HEK293T (cell line): ENCODE results near the gene PDIA5.

Source experiments
- CTCF ChIA-PET: fragments of 350-600 bp; formaldehyde crosslinking; extraction: SDS; loops from one replicate; lab custom pipeline; 2021; ENCODE audit warnings: antibody characterized with exemption, inconsistent platforms; lab: Yijun Ruan, JAX
- POLR2A ChIA-PET: fragments of 350-600 bp; formaldehyde crosslinking; extraction: SDS; loops from one replicate; lab custom pipeline; 2020; ENCODE audit warnings: antibody characterized with exemption, inconsistent platforms; lab: Yijun Ruan, JAX
- DNase-seq: peaks from one replicate; pipeline ENCODE4 v3.0.0; 2012; ENCODE audit warnings: mixed read lengths; ENCODE audit errors: extremely low spot score
- ARNT ChIP-seq: fragments of 450-650 bp; IDR thresholded peaks from 2 replicates; pipeline ENCODE4 v1.6.1; 2017; ENCODE audit warnings: mild to moderate bottlenecking
- BHLHE40 ChIP-seq: fragments of 450-650 bp; IDR thresholded peaks from 2 replicates; pipeline ENCODE4 v1.6.1; 2016; ENCODE audit warnings: mild to moderate bottlenecking, moderate library complexity, borderline replicate concordance
- CTBP1 ChIP-seq: fragments of 450-650 bp; IDR thresholded peaks from 2 replicates; pipeline ENCODE4 v1.6.1; 2016; ENCODE audit warnings: borderline replicate concordance
- ELF4 ChIP-seq: fragments of 450-650 bp; IDR thresholded peaks from 2 replicates; pipeline ENCODE4 v1.6.1; 2017; ENCODE audit warnings: antibody characterized with exemption
- FOXA1 ChIP-seq: fragments of 450-650 bp; IDR thresholded peaks from 2 replicates; pipeline ENCODE4 v1.6.1; 2016; ENCODE audit warnings: mild to moderate bottlenecking
- FOXK2 ChIP-seq: fragments of 450-650 bp; IDR thresholded peaks from 2 replicates; pipeline ENCODE4 v1.6.1; 2016; ENCODE audit warnings: mild to moderate bottlenecking
- FOXM1 ChIP-seq: fragments of 450-650 bp; IDR thresholded peaks from 2 replicates; pipeline ENCODE4 v1.6.1; 2017; ENCODE audit warnings: mild to moderate bottlenecking, borderline replicate concordance
- HDGF ChIP-seq: fragments of 450-650 bp; IDR thresholded peaks from 2 replicates; pipeline ENCODE4 v1.6.1; 2017; ENCODE audit warnings: antibody characterized with exemption, borderline replicate concordance
- L3MBTL2 ChIP-seq: fragments of 450-650 bp; conservative IDR thresholded peaks from 2 replicates; pipeline ENCODE4 v1.6.1; 2016; ENCODE audit warnings: mild to moderate bottlenecking
- LEF1 ChIP-seq: fragments of 450-650 bp; IDR thresholded peaks from 2 replicates; pipeline ENCODE4 v1.6.1; 2017; ENCODE audit warnings: mild to moderate bottlenecking, borderline replicate concordance
- NFRKB ChIP-seq: fragments of 450-650 bp; IDR thresholded peaks from 2 replicates; pipeline ENCODE4 v1.6.1; 2016; ENCODE audit warnings: mild to moderate bottlenecking, moderate library complexity
- SP1 ChIP-seq: fragments of 450-650 bp; IDR thresholded peaks from 2 replicates; pipeline ENCODE4 v1.6.1; 2017
- SUZ12 ChIP-seq: fragments of 450-650 bp; IDR thresholded peaks from 2 replicates; pipeline ENCODE4 v1.6.1; 2016; ENCODE audit warnings: mild to moderate bottlenecking
- TARDBP ChIP-seq: fragments of 450-650 bp; IDR thresholded peaks from 2 replicates; pipeline ENCODE4 v1.6.1; 2016
- ZNF384 ChIP-seq: fragments of 450-650 bp; IDR thresholded peaks from 2 replicates; pipeline ENCODE4 v1.6.1; 2016
- TF ChIP-seq, protein P1 (sequence below): fragments of 450-650 bp; IDR thresholded peaks from 2 replicates; pipeline ENCODE4 v1.6.1; 2016

PDIA5 gene

DNA sequence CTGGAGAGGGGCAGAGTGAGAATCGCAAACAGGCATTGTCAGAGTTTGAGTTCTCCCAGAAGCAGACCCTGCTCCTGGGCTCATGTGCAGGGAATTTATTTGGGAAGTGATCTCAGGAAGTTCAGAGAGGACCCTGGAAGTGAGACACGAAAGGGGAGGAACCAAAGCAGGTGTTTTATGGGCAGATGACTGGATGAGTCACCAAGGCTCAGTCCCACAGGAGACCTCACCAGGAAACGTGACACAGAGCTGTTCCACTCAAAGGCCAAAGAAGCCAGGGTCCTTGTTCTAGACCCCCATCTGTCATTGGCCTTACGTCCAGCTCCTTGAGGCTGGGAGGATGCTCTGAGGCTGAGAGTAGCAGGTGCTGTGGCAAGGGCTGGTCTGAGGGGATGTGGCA is 91.5 kb downstream of the PDIA5 start:
- TF ChIP-seq NFRKB (no peak), FOXM1 (no peak), LEF1 (no peak), CTBP1 (no peak), FOXK2 (no peak), HDGF (no peak), L3MBTL2 (no peak), SUZ12 (no peak), BHLHE40 (no peak), ZNF384 (no peak), ARNT (no peak), FOXA1 (no peak), ELF4 (no peak), TARDBP (no peak)
- TF ChIP-seq, protein P1, sequence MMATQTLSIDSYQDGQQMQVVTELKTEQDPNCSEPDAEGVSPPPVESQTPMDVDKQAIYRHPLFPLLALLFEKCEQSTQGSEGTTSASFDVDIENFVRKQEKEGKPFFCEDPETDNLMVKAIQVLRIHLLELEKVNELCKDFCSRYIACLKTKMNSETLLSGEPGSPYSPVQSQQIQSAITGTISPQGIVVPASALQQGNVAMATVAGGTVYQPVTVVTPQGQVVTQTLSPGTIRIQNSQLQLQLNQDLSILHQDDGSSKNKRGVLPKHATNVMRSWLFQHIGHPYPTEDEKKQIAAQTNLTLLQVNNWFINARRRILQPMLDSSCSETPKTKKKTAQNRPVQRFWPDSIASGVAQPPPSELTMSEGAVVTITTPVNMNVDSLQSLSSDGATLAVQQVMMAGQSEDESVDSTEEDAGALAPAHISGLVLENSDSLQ = no peak
- ChIA-PET POLR2A (interaction anchor here (1.6 kb wide), 1 partner anchor 43 kb away, joined by 5 read pairs; the partner anchor contains the start of gene SEC22A), CTCF (no interaction called here)
- DNase-seq = peak; percentile 4

DNA sequence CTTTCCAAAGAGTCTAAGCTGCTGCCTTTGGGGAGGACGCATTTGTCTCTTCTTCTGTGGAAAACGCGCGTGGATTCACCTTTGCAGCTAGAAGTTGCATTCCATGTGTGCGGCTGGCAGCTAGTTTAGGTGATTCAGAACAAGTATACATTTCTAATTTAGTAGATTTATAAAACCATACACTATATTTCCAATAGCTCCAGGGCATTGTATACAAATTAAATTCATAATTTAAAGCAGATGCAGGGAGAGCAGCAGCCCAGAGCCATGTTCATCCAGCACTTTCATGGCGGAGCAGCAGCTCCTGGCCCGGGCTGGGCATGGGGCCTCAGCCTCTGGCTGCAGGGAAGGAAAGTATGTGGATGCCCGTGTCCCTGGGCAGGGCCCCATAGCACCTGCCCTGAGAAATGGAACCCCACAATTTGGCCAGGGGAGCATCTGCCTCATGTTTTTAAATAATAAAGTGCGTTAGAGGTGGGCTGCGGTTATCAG is 92.1 kb downstream of the PDIA5 start:
- ChIA-PET POLR2A (no interaction called here), CTCF (no interaction called here)
- TF ChIP-seq ARNT (no peak), ZNF384 (no peak), BHLHE40 (no peak), FOXA1 (no peak), FOXK2 (no peak), L3MBTL2 (no peak), CTBP1 (no peak)
- DNase-seq = peak; percentile 1

DNA sequence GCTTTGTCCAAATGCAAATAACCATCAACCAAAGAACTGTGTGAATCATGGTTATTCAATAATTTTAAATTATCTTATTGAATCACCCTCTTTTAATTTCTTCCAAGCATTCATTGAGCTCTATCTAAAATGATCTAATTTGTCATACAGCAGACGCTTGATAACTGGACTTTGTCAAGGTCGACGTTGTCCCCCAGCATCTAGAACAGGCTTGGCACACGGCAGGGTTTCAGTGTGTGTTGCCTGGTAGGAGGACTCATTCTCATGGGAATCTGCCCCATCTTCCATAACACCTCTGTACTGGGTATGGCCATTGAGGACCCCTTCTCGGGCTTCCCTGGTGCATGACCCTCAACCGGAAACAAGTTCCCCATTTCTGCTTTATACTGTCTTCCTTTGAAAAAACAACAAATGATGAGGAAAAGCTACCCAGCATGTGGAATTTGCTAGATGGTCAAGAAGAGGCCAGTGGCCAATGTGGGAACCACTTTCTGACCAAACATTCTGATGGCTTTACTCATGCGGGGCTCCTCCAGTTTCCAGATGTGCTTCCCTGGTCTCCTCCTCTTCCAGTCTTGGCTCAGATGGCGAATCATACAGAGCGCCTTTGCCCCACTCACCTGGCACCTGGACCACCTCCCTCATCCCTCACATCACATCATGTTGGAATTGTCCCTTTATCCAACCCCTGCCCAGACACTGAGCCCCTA is 93.3 kb downstream of the PDIA5 start:
- ChIA-PET POLR2A (no interaction called here), CTCF (no interaction called here)
- no peak for TF ChIP-seq CTBP1
- TF ChIP-seq LEF1 = no peak
- no peak for TF ChIP-seq ELF4
- TF ChIP-seq, protein P1 = no peak
- TF ChIP-seq NFRKB = no peak
- DNase-seq = peak; percentile 2

DNA sequence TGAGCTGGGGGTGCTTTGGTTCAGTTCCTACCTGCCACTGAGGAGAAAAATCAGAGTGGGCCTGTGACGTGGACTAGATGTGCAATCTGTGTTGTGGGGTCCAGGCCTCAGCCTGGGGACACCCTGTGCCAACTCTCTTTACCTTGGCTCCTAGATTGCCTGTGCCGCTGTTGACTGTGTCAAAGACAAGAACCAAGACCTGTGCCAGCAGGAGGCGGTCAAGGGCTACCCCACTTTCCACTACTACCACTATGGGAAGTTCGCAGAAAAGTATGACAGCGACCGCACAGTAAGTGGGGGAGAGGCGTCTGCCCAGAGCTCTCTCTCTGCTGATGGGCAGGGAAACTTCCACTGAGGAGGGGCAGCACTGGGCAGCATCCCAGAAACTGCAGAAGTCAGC is 94.3 kb downstream of the PDIA5 start:
- POLR2A ChIA-PET = interaction anchor here (2.3 kb wide), 1 partner anchor 41 kb away, joined by 6 read pairs; the partner anchor contains the start of gene SEC22A
- TF ChIP-seq BHLHE40 (no peak), CTBP1 (no peak), HDGF (no peak), L3MBTL2 (no peak), SUZ12 (no peak), LEF1 (no peak), ELF4 (no peak), ZNF384 (no peak), FOXK2 (no peak), ARNT (no peak), SP1 (no peak), FOXA1 (no peak), FOXM1 (no peak)
- TF ChIP-seq, protein P1 = no peak
- no peak for DNase-seq
- CTCF ChIA-PET = no interaction called here

DNA sequence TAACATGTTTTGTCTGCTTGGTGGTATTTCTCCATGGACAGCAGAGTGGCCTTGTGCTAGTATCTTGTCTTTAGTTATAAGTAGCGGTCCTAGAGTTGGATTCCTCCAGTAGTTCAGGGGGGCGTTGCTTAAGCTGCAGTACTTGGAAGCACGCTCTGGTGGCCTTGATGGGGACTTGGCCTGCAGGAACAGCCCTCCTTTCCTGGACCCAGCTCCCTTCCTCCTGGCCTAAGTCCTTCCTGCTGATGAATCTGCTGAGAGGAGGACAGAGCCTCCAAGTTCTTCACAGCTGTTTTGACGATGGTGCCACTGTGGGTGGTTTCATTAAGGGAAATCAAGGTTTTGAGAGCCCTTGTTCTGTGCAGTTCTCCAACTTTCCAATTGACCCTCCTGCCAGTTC is 96.3 kb downstream of the PDIA5 start:
- TF ChIP-seq, protein P1 = no peak
- TF ChIP-seq SP1 (no peak), FOXM1 (no peak), ZNF384 (no peak), L3MBTL2 (no peak), CTBP1 (no peak), FOXA1 (no peak), ELF4 (no peak), TARDBP (no peak)
- CTCF ChIA-PET = no interaction called here
- POLR2A ChIA-PET = interaction anchor here (2.3 kb wide), 1 partner anchor 39 kb away, joined by 6 read pairs; the partner anchor contains the start of gene SEC22A
- no peak for DNase-seq

DNA sequence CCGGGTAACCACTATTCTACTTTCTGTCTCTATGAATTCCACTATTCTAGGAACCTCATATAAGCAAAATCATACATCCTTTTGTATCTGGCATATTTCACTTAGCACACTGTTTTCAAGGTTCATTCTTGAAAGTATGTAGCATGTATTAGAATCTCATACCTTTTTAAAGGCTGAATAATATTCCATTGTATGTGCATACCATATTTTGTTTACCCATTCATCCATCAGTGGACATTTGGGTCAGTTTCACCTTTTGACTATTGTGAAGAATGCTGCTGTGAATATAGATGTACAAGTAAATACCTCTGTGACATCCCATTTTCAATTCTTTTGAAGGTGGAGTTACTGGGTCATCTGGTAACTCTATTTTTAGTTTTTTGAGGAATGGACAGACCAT is 98.3 kb downstream of the PDIA5 start:
- no peak for DNase-seq
- TF ChIP-seq CTBP1 (no peak), FOXA1 (no peak), HDGF (no peak)
- TF ChIP-seq, protein P1 = no peak
- POLR2A ChIA-PET = no interaction called here
- CTCF ChIA-PET = no interaction called here
